B cell (primary cell): ENCODE results near the gene STXBP4.

Source experiments
- CTCF ChIP-seq: fragments of 200-600 bp; IDR thresholded peaks from one replicate; pipeline ENCODE4 v1.8.0; 2022; ENCODE audit warnings: antibody characterized with exemption, mild to moderate bottlenecking
- EZH2 ChIP-seq: IDR thresholded peaks from 2 replicates; pipeline ENCODE4 v1.6.1; 2012; ENCODE audit warnings: borderline replicate concordance, low read depth, mild to moderate bottlenecking, moderate library complexity, low read length; ENCODE audit not compliant: insufficient read depth, poor library complexity, severe bottlenecking

GRCh38 chr17:55200904-55201303 is 232.3 kb downstream of the STXBP4 start:
- TF ChIP-seq CTCF = no peak
- TF ChIP-seq EZH2 = no peak
